GM18508 (cell line): ENCODE measurements around the gene TNK1.

Source experiments
- ATAC-seq: cut with Tn5 transposase; IDR thresholded peaks from one replicate; pipeline ENCODE4 v1.9.1; 2021; ENCODE audit warnings: moderate number of reproducible peaks; ENCODE audit not compliant: insufficient read depth, unreplicated experiment

TNK1 gene

DNA sequence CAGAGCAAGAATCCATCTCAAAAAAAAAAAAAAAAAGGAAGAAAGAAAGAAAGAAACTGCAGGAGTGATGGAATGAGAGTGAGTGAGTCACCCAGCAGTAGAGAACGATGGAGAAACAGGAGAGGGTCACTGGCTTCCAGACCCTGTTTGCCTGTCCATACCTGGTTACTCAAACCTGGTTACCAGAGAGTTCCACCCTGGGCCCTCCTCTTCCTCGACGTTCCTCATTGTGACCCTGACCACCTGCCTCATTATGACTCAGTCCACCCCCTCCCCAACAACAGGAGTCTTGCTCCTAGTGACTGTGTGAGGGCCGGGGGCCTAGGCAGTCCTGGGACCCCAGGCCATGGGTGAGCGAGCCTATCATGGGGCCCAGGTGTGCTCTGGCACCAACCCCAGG is 47.7 kb downstream of the TNK1 start, which contains the start of gene SPEM3:
SPEM3 (plus strand) TSS at position 301 of the 400 bp plus-strand sequence; CDS start at position 347, 46 bp downstream.
- ATAC-seq, result no peak

DNA sequence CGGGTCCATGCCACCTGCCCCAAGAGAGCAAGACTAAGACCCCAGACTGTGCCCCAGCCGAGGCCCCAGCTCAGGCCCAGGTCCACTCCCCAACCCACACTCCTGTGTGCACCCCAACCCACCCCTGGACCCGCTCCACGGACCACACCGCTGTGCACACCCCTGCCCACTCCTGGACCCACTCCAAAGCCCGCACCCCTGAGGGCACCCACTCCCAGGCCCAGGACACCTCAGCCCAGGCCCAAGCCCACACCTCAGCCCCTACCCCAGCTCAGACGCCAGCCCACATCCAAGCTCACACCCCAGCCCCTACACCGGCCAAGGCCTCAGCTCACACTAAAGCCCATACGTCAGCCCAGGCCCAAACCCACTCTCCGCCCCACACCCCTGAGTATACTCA is 48.8 kb downstream of the TNK1 start:
- no peak for ATAC-seq

DNA sequence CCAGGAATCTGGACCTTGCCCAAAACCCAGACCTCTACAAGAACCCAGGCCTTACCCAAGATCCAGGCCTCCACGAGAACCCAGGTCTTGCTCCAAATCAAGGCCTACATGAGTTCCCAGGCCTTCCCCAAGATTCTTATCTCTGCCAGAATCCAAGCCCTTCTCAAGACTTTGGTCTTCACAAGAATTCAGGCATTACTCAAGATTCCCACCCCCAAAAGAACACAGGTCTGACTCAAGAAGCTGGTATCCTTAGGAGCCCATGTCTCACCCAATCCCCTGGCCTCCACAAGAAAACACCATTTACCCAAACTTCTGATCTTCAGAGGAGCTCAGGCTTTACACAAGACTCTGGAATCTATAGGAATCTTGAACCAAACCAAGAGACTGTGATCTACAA is 50.3 kb downstream of the TNK1 start:
- no peak for ATAC-seq

DNA sequence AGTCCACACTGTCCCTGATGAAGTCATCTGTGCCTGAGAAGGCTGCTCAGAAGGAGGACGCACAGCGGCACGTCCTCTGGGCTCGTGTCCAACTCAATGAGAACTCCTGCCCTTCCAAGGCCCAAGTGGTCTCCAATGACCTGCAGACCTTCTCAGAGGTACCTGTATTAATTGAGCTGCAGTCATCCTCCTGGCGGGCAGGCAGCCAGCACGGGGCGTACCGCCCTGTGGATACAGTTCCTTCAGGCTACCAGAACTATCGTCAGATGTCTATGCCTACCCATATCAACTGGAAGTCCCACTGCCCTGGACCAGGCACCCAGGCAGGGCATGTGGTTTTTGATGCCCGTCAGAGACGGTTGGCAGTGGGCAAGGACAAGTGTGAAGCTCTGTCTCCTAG is 51.4 kb downstream of the TNK1 start:
- ATAC-seq, result no peak

DNA sequence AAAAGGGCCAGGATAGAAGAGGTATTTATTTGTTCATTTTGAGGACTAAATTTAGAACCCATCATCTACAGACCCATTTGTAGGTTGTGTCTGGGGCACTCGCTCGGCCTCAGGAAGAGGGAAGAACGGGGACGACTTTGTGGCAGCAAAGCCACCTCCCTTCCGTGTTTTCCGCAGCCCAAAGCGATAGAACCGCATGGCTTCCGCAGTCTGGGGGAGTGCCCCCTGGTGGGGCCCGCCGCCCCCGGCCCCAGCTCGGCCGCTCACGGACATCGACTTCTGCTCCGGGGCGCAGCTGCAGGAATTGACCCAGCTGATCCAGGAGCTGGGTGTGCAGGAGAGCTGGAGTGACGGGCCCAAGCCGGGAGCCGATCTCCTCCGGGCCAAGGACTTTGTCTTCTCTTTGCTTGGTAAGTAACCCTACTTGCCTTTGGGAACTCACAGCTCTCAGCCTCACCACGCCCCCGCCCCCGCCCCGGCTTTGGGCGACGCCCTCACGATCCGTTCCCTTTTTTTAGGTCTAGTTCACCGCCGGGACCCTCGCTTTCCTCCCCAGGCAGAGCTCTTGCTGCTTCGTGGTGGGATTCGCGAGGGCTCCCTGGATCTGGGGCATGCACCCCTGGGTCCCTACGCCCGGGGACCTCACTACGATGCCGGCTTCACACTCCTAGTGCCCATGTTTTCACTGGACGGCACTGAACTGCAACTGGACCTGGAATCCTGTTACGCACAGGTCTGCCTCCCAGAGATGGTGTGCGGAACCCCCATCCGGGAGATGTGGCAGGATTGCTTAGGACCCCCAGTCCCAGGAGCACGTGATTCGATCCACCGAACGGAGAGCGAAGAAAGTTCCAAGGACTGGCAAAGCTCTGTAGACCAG is 55.0 kb downstream of the TNK1 start:
- peak; percentile 18 for ATAC-seq

DNA sequence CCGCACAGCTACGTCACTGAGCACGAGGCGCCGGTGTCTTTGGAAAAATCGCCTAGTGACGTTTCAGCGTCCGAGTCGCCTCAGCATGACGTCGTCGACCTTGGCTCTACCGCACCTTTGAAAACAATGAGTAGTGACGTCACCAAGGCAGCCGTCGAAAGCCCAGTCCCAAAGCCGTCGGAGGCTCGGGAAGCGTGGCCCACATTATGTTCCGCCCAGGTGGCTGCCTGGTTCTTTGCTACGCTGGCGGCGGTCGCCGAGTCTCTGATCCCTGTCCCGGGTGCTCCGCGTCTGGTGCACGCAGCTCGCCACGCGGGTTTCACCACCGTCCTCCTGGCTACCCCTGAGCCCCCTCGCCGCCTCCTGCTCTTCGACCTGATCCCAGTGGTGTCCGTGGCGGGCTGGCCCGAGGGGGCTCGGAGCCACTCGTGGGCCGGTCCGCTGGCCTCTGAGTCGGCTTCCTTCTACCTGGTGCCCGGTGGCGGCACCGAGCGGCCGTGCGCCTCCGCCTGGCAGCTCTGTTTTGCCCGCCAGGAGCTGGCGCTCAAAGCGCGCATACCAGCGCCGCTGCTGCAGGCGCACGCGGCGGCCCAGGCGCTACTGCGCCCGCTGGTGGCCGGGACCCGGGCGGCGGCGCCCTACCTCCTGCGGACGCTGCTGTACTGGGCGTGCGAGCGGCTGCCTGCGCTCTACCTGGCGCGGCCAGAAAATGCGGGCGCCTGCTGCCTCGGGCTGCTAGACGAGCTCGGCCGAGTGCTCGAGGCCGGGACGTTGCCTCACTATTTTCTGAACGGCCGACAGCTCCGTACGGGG is 55.9 kb downstream of the TNK1 start:
- ATAC-seq, result no peak

DNA sequence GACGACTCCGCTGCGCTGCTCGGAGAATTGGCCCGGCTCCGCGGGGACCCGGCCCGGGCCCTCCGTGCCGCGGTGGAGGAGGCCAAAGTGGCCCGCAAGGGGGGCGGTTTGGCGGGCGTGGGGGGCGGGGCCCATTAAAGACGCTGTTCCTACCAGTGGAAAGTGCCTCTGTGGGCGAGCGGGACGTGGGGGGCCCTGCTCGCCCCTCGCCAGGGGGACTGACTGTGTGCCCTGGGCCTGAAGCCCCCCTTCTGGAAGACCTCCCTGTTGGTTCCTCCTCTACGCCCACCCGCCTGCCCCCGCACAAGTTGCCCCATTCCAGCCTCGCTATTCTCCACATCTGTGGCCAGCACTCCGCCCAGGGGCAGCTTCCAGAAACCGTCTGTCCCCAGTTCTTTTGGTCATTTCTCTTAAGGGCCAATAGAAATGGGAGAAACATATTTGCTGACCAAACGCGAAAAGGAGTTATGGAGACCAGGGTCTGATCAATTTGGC is 56.5 kb downstream of the TNK1 start:
- ATAC-seq, result no peak

DNA sequence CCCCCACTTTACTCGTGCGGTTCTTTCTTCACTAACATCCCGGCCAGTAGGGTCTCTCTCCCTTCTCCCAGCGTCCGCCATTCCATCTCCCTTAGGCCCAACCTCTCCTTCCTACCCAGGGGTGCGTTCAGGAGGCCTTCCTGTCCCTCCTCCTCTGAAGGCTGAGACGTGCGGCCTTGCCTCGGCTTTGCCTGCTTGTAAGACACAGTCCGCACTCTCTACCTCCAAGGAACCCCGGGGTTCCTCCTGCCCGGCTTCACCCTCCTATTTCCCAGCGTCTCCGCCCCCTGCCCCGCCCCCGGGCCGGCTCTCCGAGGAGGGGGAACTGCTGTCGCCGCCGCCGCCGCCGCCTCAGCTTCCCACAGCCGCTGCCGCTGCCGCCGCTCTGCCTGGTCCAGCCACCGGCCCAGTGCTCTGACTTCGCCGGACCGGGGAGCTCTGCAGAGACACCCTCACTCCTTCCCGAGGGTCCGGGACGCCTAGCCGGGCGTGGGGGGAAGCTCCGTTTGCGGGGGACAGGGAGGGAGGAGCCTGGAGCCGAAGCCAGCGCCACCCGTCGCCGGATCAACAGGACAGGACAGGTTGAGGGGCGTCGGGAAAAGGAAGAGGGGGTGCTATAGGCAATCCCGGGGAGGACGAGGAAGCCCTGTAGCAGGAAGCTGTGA is 57.2 kb downstream of the TNK1 start:
- no peak for ATAC-seq

DNA sequence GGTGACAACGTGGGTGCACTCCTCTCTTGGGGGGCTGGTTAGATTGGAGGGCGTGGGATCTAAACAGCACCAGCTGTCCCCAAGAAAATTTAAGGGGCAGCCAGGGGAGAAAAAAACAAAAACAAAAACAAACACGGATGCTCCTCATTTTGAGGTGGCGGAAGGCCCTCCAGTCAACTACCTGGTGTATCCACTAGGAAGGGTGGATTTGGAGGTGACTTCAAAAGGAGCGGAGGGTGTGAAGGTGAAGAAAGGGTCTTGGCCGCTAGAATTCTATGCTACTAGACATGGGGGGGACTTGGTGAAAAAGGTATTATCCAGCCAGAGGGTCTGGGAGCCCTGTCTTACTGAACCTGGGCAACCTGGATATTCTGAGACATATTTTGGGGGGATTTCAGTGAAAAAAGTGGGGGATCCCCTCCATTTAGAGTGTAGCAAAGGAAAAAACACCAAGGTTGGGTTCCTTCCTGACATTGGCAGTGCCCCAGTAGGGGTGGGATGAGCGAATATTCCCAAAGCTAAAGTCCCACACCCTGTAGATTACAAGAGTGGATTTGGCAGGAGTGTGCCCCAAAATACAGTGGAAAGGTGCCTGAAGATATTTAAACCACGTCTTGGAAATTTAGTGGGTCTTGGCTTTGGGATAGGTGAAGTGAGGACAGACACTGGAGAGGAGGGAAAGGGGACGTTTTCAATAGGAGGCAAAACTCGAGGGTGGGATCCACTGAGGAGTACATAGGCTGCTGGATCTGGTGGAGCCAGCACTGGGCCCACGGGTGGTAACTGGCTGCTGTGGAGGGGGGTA is 58.0 kb downstream of the TNK1 start:
- ATAC-seq, result no peak
